ENCODE data around the gene CWF19L1. TPM values are rescaled to one million over a fixed set of nuclear protein-coding genes. Genes with fewer than 3 reads are reported as not detected.

Gene CWF19L1
- total RNA-seq, 1 donor from 2014 or later, result 25.0 TPM

DNA sequence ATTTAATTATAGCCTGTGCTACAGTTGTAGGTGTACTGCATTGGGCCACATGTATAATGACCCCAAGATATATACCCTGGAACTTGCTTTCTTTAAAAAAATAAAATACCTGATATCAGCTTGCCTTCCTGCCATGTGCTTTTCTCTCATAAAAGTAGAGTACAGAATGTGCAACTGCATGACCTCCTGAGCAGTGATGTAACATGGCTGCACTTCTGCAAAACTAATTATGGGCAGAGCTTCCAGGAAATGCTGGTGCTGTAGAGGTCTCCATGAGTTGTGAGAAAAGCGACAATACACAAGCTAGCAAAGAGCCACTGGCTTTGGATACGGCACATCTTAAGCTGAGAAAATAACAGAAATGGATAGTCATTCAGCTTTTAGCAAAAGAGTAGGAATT, 75.1 kb downstream of the CWF19L1 start:
- no peak for DNase-seq (ENCODE audit: low read depth)
- no peak overlapping the region for H3K4me3 ChIP-seq (ENCODE audit: low read depth, low read length)
- no peak for FAIRE-seq
- H3K27me3 ChIP-seq (ENCODE audit: control insufficient read depth, insufficient read depth, low read length), result no peaks in the 10 kb centered on the region
- TF ChIP-seq, protein P1, sequence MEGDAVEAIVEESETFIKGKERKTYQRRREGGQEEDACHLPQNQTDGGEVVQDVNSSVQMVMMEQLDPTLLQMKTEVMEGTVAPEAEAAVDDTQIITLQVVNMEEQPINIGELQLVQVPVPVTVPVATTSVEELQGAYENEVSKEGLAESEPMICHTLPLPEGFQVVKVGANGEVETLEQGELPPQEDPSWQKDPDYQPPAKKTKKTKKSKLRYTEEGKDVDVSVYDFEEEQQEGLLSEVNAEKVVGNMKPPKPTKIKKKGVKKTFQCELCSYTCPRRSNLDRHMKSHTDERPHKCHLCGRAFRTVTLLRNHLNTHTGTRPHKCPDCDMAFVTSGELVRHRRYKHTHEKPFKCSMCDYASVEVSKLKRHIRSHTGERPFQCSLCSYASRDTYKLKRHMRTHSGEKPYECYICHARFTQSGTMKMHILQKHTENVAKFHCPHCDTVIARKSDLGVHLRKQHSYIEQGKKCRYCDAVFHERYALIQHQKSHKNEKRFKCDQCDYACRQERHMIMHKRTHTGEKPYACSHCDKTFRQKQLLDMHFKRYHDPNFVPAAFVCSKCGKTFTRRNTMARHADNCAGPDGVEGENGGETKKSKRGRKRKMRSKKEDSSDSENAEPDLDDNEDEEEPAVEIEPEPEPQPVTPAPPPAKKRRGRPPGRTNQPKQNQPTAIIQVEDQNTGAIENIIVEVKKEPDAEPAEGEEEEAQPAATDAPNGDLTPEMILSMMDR (IDR thresholded peaks at IDR 0.05; ENCODE audit: insufficient read depth, low read length, severe bottlenecking), result no peak
- H3K36me3 ChIP-seq (ENCODE audit: control insufficient read depth, insufficient read depth, low read length), result peaks cover 7% of the 10 kb centered on the region

DNA sequence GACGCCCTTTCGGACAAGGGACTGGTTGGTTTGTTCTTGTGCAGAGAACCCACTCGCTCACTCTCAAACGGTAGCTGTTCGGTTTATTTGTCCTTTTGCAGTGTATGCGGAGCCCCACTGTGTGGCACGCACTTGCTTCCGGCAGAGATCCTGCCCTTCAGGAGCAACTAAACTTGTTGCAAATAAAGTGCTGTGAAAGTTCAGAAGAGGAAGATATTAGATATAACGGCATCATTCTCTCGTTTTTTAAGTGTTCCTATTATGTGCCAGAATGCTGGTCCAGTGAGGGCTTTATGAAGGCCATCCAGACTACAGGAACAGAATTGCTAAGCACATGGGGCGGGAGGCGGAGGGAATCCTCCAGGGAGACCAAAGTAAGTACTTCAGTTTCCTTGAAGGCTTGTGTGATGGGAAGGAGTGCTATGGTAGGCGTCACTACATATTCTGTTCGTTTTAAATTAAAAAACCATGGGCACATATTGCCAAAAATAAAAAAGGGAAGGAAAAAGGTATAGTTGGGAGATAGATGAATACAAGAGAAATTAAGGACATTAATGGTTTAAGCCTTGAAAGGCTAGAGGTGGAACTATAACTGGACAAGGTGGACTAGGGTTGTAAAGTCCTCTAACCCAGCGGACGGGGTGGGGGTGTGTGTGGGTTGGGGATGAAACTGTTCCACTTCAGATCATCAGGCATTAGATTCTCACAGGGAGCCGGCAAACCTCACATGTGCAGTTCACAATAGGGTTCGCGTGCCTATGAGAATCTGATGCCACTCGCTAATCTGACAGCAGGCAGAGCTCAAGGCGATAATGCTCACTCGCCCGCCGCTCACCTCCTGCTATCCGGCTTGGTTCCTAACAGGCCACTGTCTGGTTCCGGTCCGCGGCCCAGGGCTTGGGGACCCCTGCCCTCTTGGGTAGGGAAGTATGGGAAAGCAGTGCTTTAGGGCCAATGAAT, 80.9 kb downstream of the CWF19L1 start:
- peak; percentile 56 for DNase-seq (ENCODE audit: low read depth)
- TF ChIP-seq, protein P1 (IDR thresholded peaks at IDR 0.05; ENCODE audit: insufficient read depth, low read length, severe bottlenecking), result no peak
- no peak for FAIRE-seq
- no peaks in the 10 kb centered on the region for H3K27me3 ChIP-seq (ENCODE audit: control insufficient read depth, insufficient read depth, low read length)
- H3K4me3 ChIP-seq (ENCODE audit: low read depth, low read length), result peak overlapping the region; percentile 88
- peaks cover 7% of the 10 kb centered on the region for H3K36me3 ChIP-seq (ENCODE audit: control insufficient read depth, insufficient read depth, low read length)

DNA sequence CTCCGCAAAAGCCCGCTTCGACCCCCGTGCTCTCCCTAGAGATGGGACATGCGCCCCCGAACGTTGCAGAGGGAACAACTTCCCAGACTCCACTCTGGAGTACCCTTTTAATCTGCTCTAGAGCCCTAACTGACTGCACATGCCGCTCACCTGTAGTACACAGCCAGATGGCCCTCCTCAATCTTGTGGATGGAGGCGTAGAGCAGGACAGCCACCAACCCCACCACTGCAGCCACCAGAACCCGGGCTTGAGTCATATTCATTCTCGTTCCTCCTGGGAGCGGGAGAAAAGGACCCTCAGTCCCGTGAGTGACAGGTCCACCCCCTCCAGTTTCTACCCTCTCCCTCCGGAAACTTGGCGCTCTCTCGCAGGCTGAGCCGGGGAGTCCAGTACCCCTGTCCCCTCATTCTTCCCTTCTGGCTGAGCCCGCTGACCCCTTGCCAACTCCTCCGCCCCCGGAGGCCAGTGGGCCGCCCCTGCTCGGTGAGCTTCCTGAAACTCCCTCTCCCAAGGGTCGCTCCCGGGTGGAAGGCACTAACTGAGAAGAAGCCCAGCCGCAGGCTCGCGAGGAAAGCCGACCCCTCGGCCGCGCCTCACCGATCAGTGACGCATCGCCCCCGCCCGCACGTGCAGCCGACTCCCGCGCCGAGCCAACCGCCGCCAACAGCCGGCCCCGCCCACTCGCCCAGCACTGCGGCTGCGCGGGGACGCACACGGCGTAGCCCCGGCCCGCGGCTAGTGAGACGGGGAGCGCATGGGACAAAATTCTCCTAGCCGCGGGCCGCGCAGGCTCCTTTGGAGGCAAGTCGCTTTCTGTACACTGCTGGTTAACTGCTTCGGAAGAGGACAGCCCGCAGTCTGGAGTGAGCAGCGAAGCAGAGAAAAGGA, 81.8 kb downstream of the CWF19L1 start, which contains the start of gene ERLIN1:
Gene ERLIN1 (minus strand): TSS at position 666 of the 889 bp plus-strand sequence. CDS start 403 bp downstream, at position 263.
- FAIRE-seq (no peak), DNase-seq (ENCODE audit: low read depth) (peak; percentile 74)
- Histone ChIP-seq H3K36me3 (ENCODE audit: control insufficient read depth, insufficient read depth, low read length) (peaks cover 4% of the 10 kb centered on the region), H3K4me3 (ENCODE audit: low read depth, low read length) (peak within 1 kb of the TSS; percentile 88), H3K27me3 (ENCODE audit: control insufficient read depth, insufficient read depth, low read length) (no peaks in the 10 kb centered on the region)
- TF ChIP-seq, protein P1 (IDR thresholded peaks at IDR 0.05; ENCODE audit: insufficient read depth, low read length, severe bottlenecking), result no peak

DNA sequence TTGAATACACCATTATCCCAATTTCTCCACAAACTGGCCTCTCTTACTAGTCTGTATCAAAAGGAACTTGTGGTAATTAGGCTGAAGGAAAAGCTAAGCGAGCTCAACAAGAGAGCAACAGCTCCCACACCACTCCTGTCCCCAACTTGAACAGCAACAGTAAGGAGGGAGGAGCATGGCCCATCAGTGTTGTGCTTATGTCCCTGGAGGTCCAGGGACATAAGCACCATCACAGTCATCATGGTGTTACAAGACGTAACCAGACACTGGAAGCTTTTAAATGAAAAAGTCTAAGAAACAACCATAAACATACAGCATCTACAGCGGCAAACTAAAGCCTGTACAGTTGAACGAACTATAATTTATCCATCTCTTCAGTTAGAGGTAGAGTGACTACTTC, 82.6 kb downstream of the CWF19L1 start:
- no peak for FAIRE-seq
- DNase-seq (ENCODE audit: low read depth), result peak; percentile 23
- peaks cover 2% of the 10 kb centered on the region for H3K36me3 ChIP-seq (ENCODE audit: control insufficient read depth, insufficient read depth, low read length)
- peak overlapping the region; percentile 88 for H3K4me3 ChIP-seq (ENCODE audit: low read depth, low read length)
- no peaks in the 10 kb centered on the region for H3K27me3 ChIP-seq (ENCODE audit: control insufficient read depth, insufficient read depth, low read length)
- TF ChIP-seq, protein P1 (IDR thresholded peaks at IDR 0.05; ENCODE audit: insufficient read depth, low read length, severe bottlenecking), result no peak

DNA sequence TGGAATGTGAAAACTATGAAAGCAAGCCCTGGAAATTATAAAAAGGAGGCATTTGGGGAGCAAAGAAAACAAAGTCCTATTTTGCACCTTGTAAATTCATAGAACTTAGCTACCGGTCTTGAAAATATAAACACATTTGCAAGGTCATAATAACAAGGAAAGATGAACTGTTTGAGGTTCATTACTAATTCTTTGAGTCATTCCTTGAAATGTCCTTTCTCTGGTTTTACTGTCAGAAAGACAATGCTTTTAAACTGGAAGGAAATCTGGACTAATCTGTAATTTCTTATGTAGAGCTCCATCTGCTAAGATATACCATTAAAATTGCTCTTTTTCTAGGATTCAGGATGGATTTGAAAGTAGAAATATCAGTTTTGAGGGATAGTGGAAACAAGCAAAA, 83.0 kb downstream of the CWF19L1 start:
- TF ChIP-seq, protein P1 (IDR thresholded peaks at IDR 0.05; ENCODE audit: insufficient read depth, low read length, severe bottlenecking), result no peak
- FAIRE-seq (no peak), DNase-seq (ENCODE audit: low read depth) (peak; percentile 28)
- Histone ChIP-seq H3K36me3 (ENCODE audit: control insufficient read depth, insufficient read depth, low read length) (peaks cover 3% of the 10 kb centered on the region), H3K27me3 (ENCODE audit: control insufficient read depth, insufficient read depth, low read length) (no peaks in the 10 kb centered on the region), H3K4me3 (ENCODE audit: low read depth, low read length) (peak overlapping the region; percentile 88)

Measured in bronchial epithelial cell (primary cell).